Hematopoietic multipotent progenitor cell treated with erythropoietin and hydrocortisone succinate and interleukin-3 and kit ligand, for 15 days (in vitro differentiated cells): ENCODE results near the gene NOS2.
A peak's percentile ranks its signal among the peaks of the same experiment; 100 is the strongest.
"Not testable (repeated sequence)": the region's sequence is repeated elsewhere in the genome, so short reads cannot be mapped to it uniquely, and the experiment has no call there.

ENCODE experiments used
- DNase-seq: peaks from one replicate; pipeline ENCODE4 v3.0.0-alpha.2; 2015; ENCODE audit warnings: low spot score

The NOS2 gene

DNA sequence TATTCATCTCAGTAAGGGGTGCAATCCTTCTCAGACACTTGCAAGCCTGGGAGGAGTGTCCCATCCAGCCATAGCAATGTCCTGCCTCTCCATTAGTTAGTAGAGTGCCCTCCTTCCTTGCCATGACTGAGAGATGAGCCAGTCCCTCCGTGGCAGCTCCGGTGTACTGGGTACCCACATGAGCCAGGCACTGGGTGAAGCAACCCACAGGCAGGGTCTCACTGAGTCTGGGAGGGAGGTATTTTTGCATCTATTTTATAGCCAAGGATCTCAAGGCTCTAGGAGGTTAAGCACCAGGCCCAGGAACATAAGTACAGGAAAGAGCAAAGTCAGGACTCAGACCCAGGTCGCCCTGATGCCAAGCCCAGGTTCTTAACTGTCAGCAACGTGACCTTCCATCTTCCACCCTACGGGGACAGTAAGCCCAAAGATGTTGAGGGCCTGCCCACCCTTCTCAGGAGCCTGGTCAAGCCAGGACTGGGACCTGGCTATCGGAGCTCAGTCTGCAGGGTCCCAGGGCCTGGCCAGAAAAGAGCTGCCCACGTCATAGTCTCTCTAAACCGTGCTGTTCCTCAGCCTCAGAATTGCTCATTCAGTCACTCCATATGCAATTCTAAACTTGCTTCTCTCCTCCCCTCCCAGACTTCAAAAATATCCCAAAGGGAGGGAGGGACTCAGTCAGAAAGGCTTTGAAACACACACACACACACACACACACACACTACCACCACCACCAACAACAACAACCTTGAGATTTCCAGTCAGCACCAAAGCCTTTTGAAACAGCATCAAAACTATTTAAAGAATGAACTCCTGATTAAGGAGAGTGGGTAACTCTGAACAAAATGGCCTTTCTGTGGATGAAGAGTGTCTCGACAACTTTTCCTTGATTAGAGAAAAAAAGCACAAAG lies 16.6 kb downstream of the NOS2 start:
- DNase-seq = no peak

- DNase-seq = no peak
Measured at GRCh38 chr17:27782791-27783206, 17.5 kb downstream of the NOS2 start.

DNA sequence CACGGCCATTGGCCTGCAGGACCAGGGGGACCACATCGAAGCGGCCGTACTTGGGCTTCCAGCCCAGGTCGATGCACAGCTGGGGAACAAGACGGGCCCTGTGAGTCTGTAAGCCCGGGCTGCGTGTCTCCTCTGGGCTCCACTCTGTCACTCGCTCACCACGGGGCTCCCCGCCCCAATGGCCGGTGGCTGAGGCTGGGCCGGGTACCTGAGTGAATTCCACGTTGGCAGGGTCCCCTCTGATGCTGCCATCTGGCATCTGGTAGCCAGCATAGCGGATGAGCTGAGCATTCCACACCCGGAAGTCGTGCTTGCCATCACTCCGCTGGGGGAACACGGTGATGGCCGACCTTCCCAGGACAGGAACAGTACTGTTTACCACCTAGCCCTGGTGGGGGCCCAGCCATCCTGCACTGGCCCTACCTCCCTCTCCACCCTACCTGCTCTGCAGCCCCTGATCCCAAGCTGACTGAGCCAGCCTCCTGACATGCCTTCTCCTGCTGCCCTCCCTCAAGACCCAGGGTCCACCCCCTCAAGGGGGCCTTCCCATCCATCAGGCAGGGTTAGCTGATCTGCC lies 19.4 kb downstream of the NOS2 start:
- DNase-seq = no peak

DNA sequence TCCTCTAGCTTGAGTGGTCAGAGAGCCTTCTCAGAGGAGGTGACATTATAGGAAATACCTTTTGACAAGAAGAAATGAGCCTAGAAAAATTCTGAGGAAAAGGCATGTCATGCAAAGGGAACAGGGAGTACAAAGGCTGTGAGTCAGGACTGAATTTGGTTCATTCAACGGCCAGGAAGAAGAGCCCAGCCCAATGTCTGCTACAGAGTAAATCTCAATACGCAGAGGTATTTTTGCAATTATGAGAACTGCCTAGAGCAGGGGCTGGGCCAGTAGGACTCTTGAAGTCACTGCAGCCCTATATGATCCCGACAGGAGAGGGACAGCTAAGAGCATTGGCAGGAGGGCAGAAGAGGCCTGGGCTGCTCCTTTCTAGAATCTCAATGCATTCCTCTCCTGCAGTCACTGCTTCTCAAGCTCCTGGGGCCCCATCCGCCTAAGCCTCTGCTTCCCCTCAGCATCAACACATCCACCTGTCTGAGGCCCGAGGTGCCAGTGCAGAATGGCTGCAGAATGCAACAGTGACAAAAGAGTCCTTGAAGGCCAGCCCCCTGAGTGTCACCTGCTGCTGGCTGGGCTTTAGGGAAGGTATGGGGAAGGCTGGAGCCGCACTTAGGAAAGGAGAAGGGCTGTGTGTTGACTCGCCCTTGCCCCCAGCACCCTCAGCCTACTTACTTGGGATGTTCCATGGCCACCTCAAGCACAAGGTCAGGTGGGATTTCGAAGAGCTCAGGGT lies 20.1 kb downstream of the NOS2 start:
- no peak for DNase-seq

DNA sequence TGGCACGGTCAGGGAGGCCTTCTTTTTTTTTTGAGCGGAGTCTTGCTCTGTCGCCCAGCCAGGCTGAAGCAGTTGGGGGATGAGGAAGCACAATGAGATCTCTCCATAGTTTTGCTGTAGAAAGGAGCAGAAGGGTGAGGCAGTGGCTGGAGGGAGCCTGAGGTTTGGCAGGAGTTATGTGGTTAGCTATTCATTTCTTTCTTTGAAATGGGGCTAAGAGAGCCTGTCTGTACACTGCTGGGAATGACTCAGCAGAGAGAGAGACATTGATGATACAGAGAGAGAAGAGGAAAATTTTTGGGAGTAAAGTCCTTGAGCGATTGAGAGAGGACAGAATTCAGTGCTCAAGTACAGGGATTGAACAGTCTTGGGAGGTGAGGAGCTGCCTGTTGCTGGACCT lies 22.1 kb downstream of the NOS2 start:
- DNase-seq = no peak

GRCh38 chr17:27776882-27777624 lies 23.3 kb downstream of the NOS2 start:
- no peak for DNase-seq

DNA sequence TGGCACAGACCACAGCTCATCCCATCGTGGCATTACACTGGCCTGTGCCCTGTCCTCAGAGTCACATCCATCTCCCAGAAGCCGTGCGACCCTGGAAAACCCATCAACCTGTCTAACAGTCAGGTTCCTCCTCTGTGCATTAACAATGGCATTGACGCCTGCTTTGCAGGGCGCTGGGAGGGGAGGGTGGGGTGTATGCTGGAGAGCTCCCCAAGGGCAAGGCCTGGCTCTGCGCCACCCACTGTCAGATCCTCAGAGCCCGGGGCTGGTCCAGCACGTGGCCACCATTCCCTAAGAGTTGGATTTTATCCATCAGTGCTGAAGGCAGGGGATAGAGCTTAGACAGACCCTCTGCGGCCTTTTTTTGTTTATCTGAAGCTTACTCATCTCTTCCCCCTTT lies 28.7 kb downstream of the NOS2 start:
- DNase-seq = no peak

GRCh38 chr17:27770877-27771276 lies 29.5 kb downstream of the NOS2 start:
- no peak for DNase-seq

- DNase-seq = no peak
Measured at GRCh38 chr17:27768858-27769410, 31.4 kb downstream of the NOS2 start.

- DNase-seq = no peak
Measured at GRCh38 chr17:27766438-27766837, 33.9 kb downstream of the NOS2 start.

GRCh38 chr17:27765353-27765752 lies 35.0 kb downstream of the NOS2 start:
- no peak for DNase-seq

GRCh38 chr17:27764589-27764988 lies 35.7 kb downstream of the NOS2 start:
- DNase-seq = no peak

- no peak for DNase-seq
Measured at GRCh38 chr17:27762527-27763305, 37.6 kb downstream of the NOS2 start.

DNA sequence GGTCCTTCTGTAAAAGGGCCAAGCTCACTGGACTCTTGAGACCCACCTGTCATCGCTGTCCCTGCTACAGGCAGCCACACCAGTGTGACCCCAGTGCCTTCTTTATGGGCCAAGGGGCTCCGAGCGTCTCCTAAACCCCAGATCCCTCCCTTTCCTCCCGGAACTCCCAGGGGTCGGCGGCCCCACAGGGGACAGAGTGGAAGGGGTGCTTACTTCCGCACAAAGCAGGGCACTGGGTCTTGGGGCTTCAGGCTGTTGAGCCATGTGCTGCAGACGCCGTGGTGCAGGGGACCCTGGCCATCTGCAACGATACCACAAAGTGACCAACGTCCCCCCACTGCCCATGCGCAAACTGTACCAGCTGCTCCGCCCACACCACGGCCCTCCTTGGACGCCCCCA lies 39.4 kb downstream of the NOS2 start:
- not testable (repeated sequence) for DNase-seq

DNA sequence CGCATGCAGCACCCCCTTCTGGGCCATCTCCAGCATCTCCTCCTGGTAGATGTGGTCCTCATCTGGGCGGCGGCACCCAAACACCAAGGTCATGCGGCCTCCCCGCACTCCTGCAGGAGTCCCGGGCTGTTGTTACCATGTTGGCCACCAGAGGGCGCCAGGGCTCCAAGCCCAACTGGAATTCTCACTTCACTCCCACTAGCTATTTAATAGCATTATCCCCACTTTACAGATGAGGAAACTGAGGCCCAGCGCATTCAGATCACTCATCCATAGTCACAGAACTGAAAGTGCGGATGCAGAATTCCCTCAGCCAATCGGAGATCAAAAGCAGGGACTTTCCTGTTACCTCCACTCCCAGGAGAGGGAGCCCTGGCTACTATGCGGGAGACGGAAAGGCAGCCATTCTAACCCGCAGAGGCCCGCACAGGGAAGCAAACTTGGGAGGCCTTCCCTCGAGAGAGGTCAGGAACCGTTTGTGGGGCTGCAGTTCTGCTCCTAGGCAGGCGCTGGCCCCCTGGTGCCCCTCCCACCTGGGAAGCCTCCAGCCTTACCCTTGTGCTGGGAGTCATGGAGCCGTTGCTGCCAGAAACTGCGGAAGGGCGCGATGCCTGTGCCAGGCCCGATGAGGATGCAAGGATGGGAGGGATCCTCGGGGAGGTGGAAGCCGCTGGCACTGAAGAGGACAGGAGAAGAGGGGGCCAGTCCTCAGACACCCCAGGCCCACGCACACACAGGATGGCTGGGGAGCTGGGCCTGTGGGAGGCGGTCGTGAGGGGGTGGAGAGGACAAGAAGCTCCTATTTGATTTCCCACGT lies 40.1 kb downstream of the NOS2 start:
- peak; percentile 72 for DNase-seq

- no peak for DNase-seq
Measured at GRCh38 chr17:27759528-27759927, 40.8 kb downstream of the NOS2 start.

GRCh38 chr17:27756467-27757371 lies 43.6 kb downstream of the NOS2 start:
- peak; percentile 62 for DNase-seq

DNA sequence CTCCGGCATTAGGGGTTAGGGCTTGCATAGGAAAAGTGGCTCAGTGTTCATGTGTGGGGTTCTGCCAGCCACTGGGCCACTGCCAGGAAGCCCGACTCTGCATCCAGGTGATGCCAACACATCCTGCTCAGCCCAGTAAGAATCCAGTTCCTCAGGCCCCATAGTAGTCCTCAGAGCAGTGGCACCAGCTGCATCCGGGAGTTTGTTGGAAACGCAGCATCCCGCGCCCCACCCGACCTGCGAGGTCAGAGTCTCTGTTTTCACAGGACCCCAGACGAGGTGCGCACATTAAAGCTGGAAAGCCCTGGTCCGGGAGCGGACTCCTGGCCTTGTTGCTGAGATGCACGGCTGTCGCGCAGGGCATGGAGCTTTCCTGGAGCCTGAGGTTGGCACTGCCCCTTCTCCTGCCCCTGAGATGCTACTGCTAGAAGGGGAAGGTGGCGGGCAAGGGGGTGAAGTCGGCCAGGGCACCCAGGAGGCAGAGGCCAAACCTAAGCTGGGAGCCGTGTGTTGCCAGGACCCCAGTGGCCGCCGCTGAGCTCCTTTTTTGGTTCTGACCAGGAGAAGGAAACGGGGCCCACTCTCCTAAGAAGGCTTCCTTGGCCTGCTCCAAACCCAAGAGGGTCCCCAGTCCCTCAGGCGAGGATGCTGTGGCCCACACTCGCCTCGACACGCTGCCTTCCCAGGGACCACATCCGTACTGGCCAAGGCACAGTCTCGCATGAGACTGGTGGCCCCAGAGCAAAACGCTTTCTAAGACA lies 44.4 kb downstream of the NOS2 start:
- no peak for DNase-seq
